Measurements from ENCODE around the gene SYT2. TPM values are rescaled to one million over a fixed set of nuclear protein-coding genes. Genes with fewer than 3 reads are reported as not detected.
A peak's percentile ranks its signal among the peaks of the same experiment; 100 is the strongest.

Gene SYT2
- total and polyA plus RNA-seq, 9 of the 15 experiments (the other 6 are each of a cell fraction or from before 2014, with no cell fraction given): not detected

- TF ChIP-seq ATF3 (IDR thresholded peaks at IDR 0.05) (peak; percentile 88), ATF3 (CRISPR knock-in tag; conservative IDR thresholded peaks at IDR 0.05) (no peak), STAT5B (CRISPR knock-in tag; IDR thresholded peaks at IDR 0.05) (no peak), PML (IDR thresholded peaks at IDR 0.05; ENCODE audit: low read length) (peak; percentile 54; the same call in 1 of the 2 replicates), NFIC (IDR thresholded peaks at IDR 0.05) (peak; percentile 96), ZBTB12 (CRISPR knock-in tag; IDR thresholded peaks at IDR 0.05) (peak; percentile 77), MYNN (IDR thresholded peaks at IDR 0.05) (peak; percentile 70), MYNN (CRISPR knock-in tag; IDR thresholded peaks at IDR 0.05) (no peak), ZNF282 (CRISPR knock-in tag; IDR thresholded peaks at IDR 0.05) (no peak), TEAD4 (IDR thresholded peaks at IDR 0.05; ENCODE audit: low read length) (peak; percentile 89), TEAD4 (CRISPR knock-in tag; IDR thresholded peaks at IDR 0.05; ENCODE audit: borderline replicate concordance) (no peak), NKRF (IDR thresholded peaks at IDR 0.05; ENCODE audit: borderline replicate concordance) (no peak; the same call in 1 of the 2 replicates), SMARCE1 (IDR thresholded peaks at IDR 0.05) (peak; percentile 98), KLF6 (CRISPR knock-in tag; IDR thresholded peaks at IDR 0.05; ENCODE audit: borderline replicate concordance) (peak; percentile 5; the same call in 1 of the 2 replicates), TCF3 (CRISPR knock-in tag; IDR thresholded peaks at IDR 0.05) (peak; percentile 91), PBX2 (CRISPR knock-in tag; IDR thresholded peaks at IDR 0.05; ENCODE audit: low read depth) (no peak), PBX2 (tag; conservative IDR thresholded peaks at IDR 0.05; ENCODE audit: low read depth) (peak; percentile 84), CAMTA2 (CRISPR knock-in tag; conservative IDR thresholded peaks at IDR 0.05) (no peak), SMARCA4 (IDR thresholded peaks at IDR 0.05) (peak; percentile 99), RNF2 (IDR thresholded peaks at IDR 0.05) (peak; percentile 73)
- TF ChIP-seq, protein P1, sequence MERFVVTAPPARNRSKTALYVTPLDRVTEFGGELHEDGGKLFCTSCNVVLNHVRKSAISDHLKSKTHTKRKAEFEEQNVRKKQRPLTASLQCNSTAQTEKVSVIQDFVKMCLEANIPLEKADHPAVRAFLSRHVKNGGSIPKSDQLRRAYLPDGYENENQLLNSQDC (CRISPR knock-in tag; IDR thresholded peaks at IDR 0.05): 0 out of 2 replicates have a peak, but pooled peaks have one; percentile 45
These were observed 156.7 kb downstream of the SYT2 start (continued) for GRCh38 chr1:202553560-202554038.
